HepG2 (cell line): ENCODE results near the gene TAAR9. TPM values are rescaled to one million over a fixed set of nuclear protein-coding genes. Genes with fewer than 3 reads are reported as not detected.

ENCODE experiments used
- ATAC-seq: fragments of 200-7000 bp; cut with Tn5 transposase; 3 replicates; pipeline ENCODE4 v1.9.1; 2020; ENCODE audit warnings: mild to moderate bottlenecking, moderate library complexity
- BruUV-seq: library from RNA; stranded (reverse); fragments of 400-500 nt; replicated peaks from 2 replicates; lab custom pipeline; 2021; lab: Mats Ljungman, UMichigan
- CTCF ChIA-PET: fragments of 300-600 bp; formaldehyde crosslinking; extraction: SDS; loops from one replicate; lab custom pipeline; 2021; ENCODE audit warnings: low total read pairs, inconsistent platforms, low intra/inter-chr PET ratio; lab: Yijun Ruan, JAX
- POLR2A ChIA-PET: fragments of 350-600 bp; sonication (Branson Sonifier 250); formaldehyde crosslinking; loops from one replicate; lab custom pipeline; 2020; ENCODE audit warnings: antibody characterized with exemption, inconsistent platforms; lab: Yijun Ruan, JAX
- DNase-seq: peaks from one replicate; pipeline ENCODE4 v3.0.0-alpha.2; 2015; ENCODE audit warnings: low spot score
- FAIRE-seq: peaks from 3 replicates; lab custom pipeline; 2011; peaks lifted over from hg19 to GRCh38; lab: Jason Lieb, UNC
- H2AFZ ChIP-seq: one replicate; pipeline ENCODE4 v1.6.1; 2011; ENCODE audit warnings: low read length, inconsistent platforms
- H3K27ac ChIP-seq: fragments of 300-600 bp; 3 replicates; pipeline ENCODE4 v1.8.0; 2011; ENCODE audit warnings: mixed run types, mild to moderate bottlenecking, mixed read lengths, low read length, inconsistent platforms; ENCODE audit not compliant: insufficient read depth; ENCODE audit errors: extremely low read length
- H3K27me3 ChIP-seq, 2 experiments: fragments of 200-600 bp in 1 of 2; 2 replicates in 1 of 2; 3 replicates in 1 of 2; pipeline versions ENCODE4 v1.6.0 to v1.8.0; 2011; ENCODE audit warnings: low read length in 2 of 2, mild to moderate bottlenecking in 2 of 2, moderate library complexity in 2 of 2, inconsistent platforms in 1 of 2; ENCODE audit not compliant: insufficient read depth in 2 of 2, control insufficient read depth in 1 of 2
- H3K36me3 ChIP-seq, 2 experiments: fragments of 200-600 bp in 1 of 2; replicated peaks in 1 of 2; 2 replicates in 1 of 2; 3 replicates in 1 of 2; pipeline versions ENCODE4 v1.5.1 to v1.8.0; 2011; ENCODE audit warnings: low read length in 2 of 2, inconsistent platforms in 1 of 2; ENCODE audit not compliant: insufficient read depth in 2 of 2, control insufficient read depth in 1 of 2
- H3K4me1 ChIP-seq: 2 replicates; pipeline ENCODE4 v1.5.1; 2012; ENCODE audit warnings: low read length, inconsistent platforms; ENCODE audit not compliant: insufficient read depth
- H3K4me2 ChIP-seq: 2 replicates; pipeline ENCODE4 v1.6.0; 2011; ENCODE audit warnings: low read depth, low read length, inconsistent platforms
- H3K4me3 ChIP-seq, 3 experiments: fragments of 200-600 bp in 1 of 3; sonication (generic), shearing (Covaris generic) in 1 of 3; replicated peaks in 1 of 3; 2 replicates each; pipeline ENCODE4 v1.5.1; 2011 to 2016; ENCODE audit warnings: low read length in 3 of 3, inconsistent platforms in 2 of 3, low read depth in 2 of 3, mild to moderate bottlenecking in 2 of 3, control low read depth in 1 of 3, mixed read lengths in 1 of 3; ENCODE audit not compliant: insufficient read depth in 1 of 3
- H3K79me2 ChIP-seq: one replicate; pipeline ENCODE4 v1.6.1; 2011; ENCODE audit warnings: low read length, inconsistent platforms; ENCODE audit not compliant: insufficient read depth
- H3K9ac ChIP-seq: 2 replicates; pipeline ENCODE4 v1.6.0; 2011; ENCODE audit warnings: mild to moderate bottlenecking, low read depth, low read length, inconsistent platforms; ENCODE audit not compliant: insufficient read depth
- H3K9me3 ChIP-seq: 2 replicates; pipeline ENCODE4 v1.5.1; 2012; ENCODE audit warnings: mild to moderate bottlenecking, low read length
- H4K20me1 ChIP-seq: 2 replicates; pipeline ENCODE4 v1.6.0; 2011; ENCODE audit warnings: inconsistent platforms, mild to moderate bottlenecking, low read length, moderate library complexity; ENCODE audit not compliant: insufficient read depth
- DR1 ChIP-seq: sonication (generic); formaldehyde crosslinking; IDR thresholded peaks from 2 replicates; pipeline ENCODE4 v1.8.0; 2021; ENCODE audit warnings: mild to moderate bottlenecking, missing genetic modification reagents, inconsistent platforms
- PCBP1 ChIP-seq: fragments of 200-400 bp; formaldehyde crosslinking; IDR thresholded peaks from 2 replicates; pipeline ENCODE4 v1.6.1; 2017; ENCODE audit warnings: mild to moderate bottlenecking, low read depth, low read length, borderline replicate concordance
- POLR2AphosphoS5 ChIP-seq: IDR thresholded peaks from 2 replicates; pipeline ENCODE4 v1.6.1; 2012; ENCODE audit warnings: low read depth, low read length
- TEF ChIP-seq: sonication (generic); formaldehyde crosslinking; IDR thresholded peaks from 2 replicates; pipeline ENCODE4 v1.5.0; 2020; ENCODE audit warnings: missing genetic modification reagents
- ZBTB49 ChIP-seq: sonication (generic); formaldehyde crosslinking; IDR thresholded peaks from 2 replicates; pipeline ENCODE4 v1.4.0; 2020; ENCODE audit warnings: missing genetic modification reagents, borderline replicate concordance
- ZNF225 ChIP-seq: sonication (generic); formaldehyde crosslinking; IDR thresholded peaks from 2 replicates; pipeline ENCODE4 v1.4.0; 2020; ENCODE audit warnings: mild to moderate bottlenecking, missing genetic modification reagents
- ZNF609 ChIP-seq: sonication (generic); formaldehyde crosslinking; IDR thresholded peaks from 2 replicates; pipeline ENCODE4 v1.4.0; 2020; ENCODE audit warnings: mild to moderate bottlenecking, missing genetic modification reagents, borderline replicate concordance
- WGBS: methylation state at CpG from one replicate; pipeline ENCODE4 v1.1.6; 2017; ENCODE audit warnings: low lambda C conversion rate; 5-methylcytosine and 5-hydroxymethylcytosine counted together
- in situ Hi-C: cut with HindIII; loops from 2 replicates; pipeline ENCODE4 v1.10.0; 2017; ENCODE audit warnings: low pct_unique_long_range_greater_than_20kb; ENCODE audit not compliant: extremely low pct_ligation_motif_present
- intact Hi-C: fragments of 100-400 bp; cut with micrococcal nuclease; formaldehyde crosslinking; loops from one replicate; pipeline ENCODE4 v1.10.0; 2022; ENCODE audit not compliant: unreplicated experiment
- polyA plus RNA-seq, 8 experiments: library from polyadenylated mRNA; depleted of rRNA in 3 of 8; stranded (reverse) in 7 of 8; unstranded in 1 of 8; fragments of >200 nt; fragmentation: Illumina TruSeq in 4 of 8; extraction: Trizol in 4 of 8; gene quantifications; 2 replicates each; pipeline versions ENCODE4 v1.2.1 to v1.2.3, GENCODE V29; 2011 to 2016; ENCODE audit warnings: low read depth in 4 of 8, missing spikeins in 1 of 8, mixed read lengths in 1 of 8; ENCODE audit not compliant: insufficient read depth in 1 of 8
- total RNA-seq, 5 experiments: library from RNA; depleted of rRNA; stranded (reverse); fragments of >200 nt; fragmentation: Illumina TruSeq; extraction: Trizol; gene quantifications; 2 replicates each; pipeline ENCODE4 v1.2.3, GENCODE V29; 2016; ENCODE audit warnings: low read depth in 1 of 5
- TF ChIP-seq, protein P1 (sequence below): sonication (generic); formaldehyde crosslinking; conservative IDR thresholded peaks from 2 replicates; pipeline ENCODE4 v1.8.0; 2022; ENCODE audit warnings: low read depth, missing genetic modification reagents

TAAR9 gene
- total and polyA plus RNA-seq, 2 of the 13 experiments (the other 11 are each of a cell fraction or from before 2014, with no cell fraction given) = 0.07 TPM; not detected in 1

DNA sequence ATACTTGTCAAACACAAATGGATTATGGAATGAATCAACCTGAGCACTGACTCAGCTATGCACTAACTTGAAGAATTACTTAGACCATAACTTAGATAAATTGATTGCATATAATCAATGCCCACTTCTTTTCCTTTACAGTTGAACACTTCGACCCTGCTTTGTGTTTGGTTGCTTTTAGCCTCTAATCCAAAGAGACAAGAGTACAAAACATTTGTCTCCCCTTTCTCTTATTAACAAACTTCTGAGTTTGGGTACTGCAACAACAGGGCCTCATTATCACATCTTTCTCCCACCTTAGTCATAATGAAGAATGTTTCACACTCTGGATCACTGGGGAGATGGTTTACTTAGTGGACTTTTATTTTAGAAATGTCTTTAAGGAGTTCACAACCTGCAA, 29.5 kb downstream of the TAAR9 start:
- H3K27ac ChIP-seq = no peak overlapping the region
- H3K4me2 ChIP-seq = no peak overlapping the region
- intact Hi-C loops = no loop called here
- H3K79me2 ChIP-seq = no peaks in the 10 kb centered on the region
- H3K9ac ChIP-seq = no peak overlapping the region
- no peak for FAIRE-seq
- in situ Hi-C loops = no loop called here
- no peaks in the 10 kb centered on the region for H3K36me3 ChIP-seq
- TF ChIP-seq TEF (CRISPR knock-in tag) = no peak
- no peak overlapping the region for H2AFZ ChIP-seq
- no peak for ATAC-seq
- no peaks in the 10 kb centered on the region for H3K9me3 ChIP-seq
- H4K20me1 ChIP-seq = no peaks in the 10 kb centered on the region; the same call in 1 of the 2 replicates
- no peaks in the 10 kb centered on the region; a peak in 1 of 5 replicates for H3K27me3 ChIP-seq
- no TSS peak for BruUV-seq
- CTCF ChIA-PET = no interaction called here
- POLR2A ChIA-PET = no interaction called here
- WGBS = 0% methylated on average over 1 of the region's 1 CpG
- H3K4me1 ChIP-seq = no peaks in the 10 kb centered on the region
- H3K4me3 ChIP-seq = no peak overlapping the region
- DNase-seq = no peak

- Histone ChIP-seq H3K4me1 (no peaks in the 10 kb centered on the region), H3K9me3 (no peaks in the 10 kb centered on the region), H3K36me3 (no peaks in the 10 kb centered on the region), H2AFZ (no peak overlapping the region), H3K27me3 (no peaks in the 10 kb centered on the region; a peak in 1 of 5 replicates), H3K27ac (no peak overlapping the region), H3K9ac (no peak overlapping the region), H3K4me3 (no peak overlapping the region), H3K4me2 (no peak overlapping the region), H3K79me2 (no peaks in the 10 kb centered on the region), H4K20me1 (no peaks in the 10 kb centered on the region; the same call in 1 of the 2 replicates)
- CTCF ChIA-PET = no interaction called here
- in situ Hi-C loops = no loop called here
- WGBS = 15% methylated on average over 6 of the region's 6 CpGs
- POLR2A ChIA-PET = no interaction called here
- no TSS peak for BruUV-seq
- intact Hi-C loops = no loop called here
- no peak for ATAC-seq
- no peak for FAIRE-seq
- DNase-seq = no peak
- TF ChIP-seq ZNF609 (CRISPR knock-in tag) = no peak
- no peak for TF ChIP-seq ZBTB49 (CRISPR knock-in tag)
- TF ChIP-seq POLR2AphosphoS5 = no peak
- TF ChIP-seq DR1 (CRISPR knock-in tag) = no peak
- TF ChIP-seq, protein P1, sequence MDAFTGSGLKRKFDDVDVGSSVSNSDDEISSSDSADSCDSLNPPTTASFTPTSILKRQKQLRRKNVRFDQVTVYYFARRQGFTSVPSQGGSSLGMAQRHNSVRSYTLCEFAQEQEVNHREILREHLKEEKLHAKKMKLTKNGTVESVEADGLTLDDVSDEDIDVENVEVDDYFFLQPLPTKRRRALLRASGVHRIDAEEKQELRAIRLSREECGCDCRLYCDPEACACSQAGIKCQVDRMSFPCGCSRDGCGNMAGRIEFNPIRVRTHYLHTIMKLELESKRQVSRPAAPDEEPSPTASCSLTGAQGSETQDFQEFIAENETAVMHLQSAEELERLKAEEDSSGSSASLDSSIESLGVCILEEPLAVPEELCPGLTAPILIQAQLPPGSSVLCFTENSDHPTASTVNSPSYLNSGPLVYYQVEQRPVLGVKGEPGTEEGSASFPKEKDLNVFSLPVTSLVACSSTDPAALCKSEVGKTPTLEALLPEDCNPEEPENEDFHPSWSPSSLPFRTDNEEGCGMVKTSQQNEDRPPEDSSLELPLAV (CRISPR knock-in tag) = no peak
- TF ChIP-seq ZNF225 (CRISPR knock-in tag) = no peak
- TF ChIP-seq PCBP1 = no peak
Observed at GRCh38 chr6:132568611-132569010, 30.5 kb downstream of the TAAR9 start.
